HG03103 (cell line): ENCODE data around the gene GIT1.

Experiments used
- ATAC-seq: cut with Tn5 transposase; IDR thresholded peaks from one replicate; pipeline ENCODE4 v1.9.1; 2021; ENCODE audit warnings: low read depth; ENCODE audit not compliant: unreplicated experiment

GIT1 gene

GRCh38 chr17:29594519-29595090, 5.2 kb upstream of the GIT1 start:
- no peak for ATAC-seq

GRCh38 chr17:29593591-29594518, 4.4 kb upstream of the GIT1 start:
- no peak for ATAC-seq

- ATAC-seq = no peak
Measured at GRCh38 chr17:29592850-29593551, 3.6 kb upstream of the GIT1 start, which contains the start of gene ANKRD13B. TSS of gene ANKRD13B (plus strand) at chr17:29593132. CDS start at chr17:29593622, 490 bp downstream.

GRCh38 chr17:29591737-29592608, 2.5 kb upstream of the GIT1 start:
- ATAC-seq = no peak

GRCh38 chr17:29591146-29591736, 1.8 kb upstream of the GIT1 start:
- no peak for ATAC-seq

- no peak for ATAC-seq
Measured at GRCh38 chr17:29590411-29591145, 1.1 kb upstream of the GIT1 start.

- ATAC-seq = no peak
Measured at GRCh38 chr17:29588562-29589411, 661 bp downstream of the GIT1 start.

- no peak for ATAC-seq
Measured at GRCh38 chr17:29588017-29588561, 1.4 kb downstream of the GIT1 start.

GRCh38 chr17:29587591-29587990, 1.9 kb downstream of the GIT1 start:
- no peak for ATAC-seq

GRCh38 chr17:29586676-29587469, 2.6 kb downstream of the GIT1 start:
- no peak for ATAC-seq

- ATAC-seq = no peak
Measured at GRCh38 chr17:29585080-29585751, 4.2 kb downstream of the GIT1 start.

- no peak for ATAC-seq
Measured at GRCh38 chr17:29584452-29585079, 4.9 kb downstream of the GIT1 start.

- ATAC-seq = no peak
Measured at GRCh38 chr17:29583324-29584248, 5.9 kb downstream of the GIT1 start.

- no peak for ATAC-seq
Measured at GRCh38 chr17:29582772-29583171, 6.7 kb downstream of the GIT1 start.

GRCh38 chr17:29582254-29582765, 7.1 kb downstream of the GIT1 start:
- no peak for ATAC-seq
